Glutamatergic neuron (in vitro differentiated cells): ENCODE data around the gene KBTBD13. TPM values are rescaled to one million over a fixed set of nuclear protein-coding genes. Genes with fewer than 3 reads are reported as not detected.

Experiments used
- DNase-seq: peaks from one replicate; pipeline ENCODE4 v3.0.0; 2022
- H3K27ac Mint-ChIP-seq: one replicate; pipeline ENCODE4 v1.8.0; 2020; ENCODE audit warnings: mild to moderate bottlenecking, mixed read lengths, inconsistent platforms; ENCODE audit not compliant: unreplicated experiment
- H3K27me3 Mint-ChIP-seq: one replicate; pipeline ENCODE4 v1.8.0; 2020; ENCODE audit warnings: mild to moderate bottlenecking, moderate library complexity, mixed read lengths, inconsistent platforms; ENCODE audit not compliant: unreplicated experiment
- H3K36me3 Mint-ChIP-seq: one replicate; pipeline ENCODE4 v1.8.0; 2020; ENCODE audit warnings: mild to moderate bottlenecking, mixed read lengths, inconsistent platforms; ENCODE audit not compliant: unreplicated experiment
- H3K4me1 Mint-ChIP-seq: one replicate; pipeline ENCODE4 v1.8.0; 2020; ENCODE audit warnings: mild to moderate bottlenecking, low read depth, mixed read lengths, inconsistent platforms; ENCODE audit not compliant: unreplicated experiment
- H3K4me3 Mint-ChIP-seq: one replicate; pipeline ENCODE4 v1.8.0; 2020; ENCODE audit warnings: mild to moderate bottlenecking, mixed read lengths, inconsistent platforms; ENCODE audit not compliant: unreplicated experiment
- H3K9me3 Mint-ChIP-seq: one replicate; pipeline ENCODE4 v1.8.0; 2020; ENCODE audit warnings: mild to moderate bottlenecking, moderate library complexity, mixed read lengths, inconsistent platforms; ENCODE audit not compliant: unreplicated experiment
- CTCF ChIP-seq: fragments of 200-600 bp; sonication (generic); IDR thresholded peaks from one replicate; pipeline ENCODE4 v1.5.0; 2021; ENCODE audit not compliant: partially characterized antibody, unreplicated experiment
- total RNA-seq: library from RNA; stranded (reverse); fragmentation: NEBNext Ultra II Directional; extraction: Animal tissue kit (Norgen Biotek cat#: 25700); gene quantifications from one replicate; pipeline ENCODE4 v1.2.1, GENCODE V29; 2021; ENCODE audit not compliant: unreplicated experiment

KBTBD13 gene
- total RNA-seq, 1 donor from 2014 or later: not detected

DNA sequence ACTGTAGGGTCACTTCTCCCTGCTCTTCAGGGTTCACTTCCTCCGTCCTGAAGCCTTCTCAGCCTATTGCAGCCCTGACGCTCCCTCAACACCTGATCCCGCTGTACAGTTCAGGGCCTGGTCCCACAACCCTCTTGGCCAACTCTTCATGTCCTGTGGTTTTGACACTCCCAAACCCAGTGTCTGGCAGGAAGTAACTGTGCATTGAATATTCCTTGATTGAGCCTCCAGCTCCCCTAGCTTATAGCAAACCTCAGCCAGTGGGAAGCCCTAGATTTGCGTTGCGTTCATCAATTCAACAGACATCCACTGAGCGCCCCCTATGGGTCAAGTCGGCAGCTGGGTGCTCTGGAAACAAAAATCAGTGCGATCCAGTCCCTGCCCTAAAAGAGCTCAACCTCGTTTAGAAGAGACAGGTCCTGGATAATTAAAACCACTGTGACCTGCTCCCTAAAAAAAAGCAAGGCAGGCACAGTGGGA lies 24.9 kb downstream of the KBTBD13 start:
- Mint-ChIP-seq H3K27me3 (peaks cover 4% of the 10 kb centered on the region), H3K27ac (peak overlapping the region; percentile 33), H3K4me1 (peaks cover 6% of the 10 kb centered on the region), H3K9me3 (peaks cover 1% of the 10 kb centered on the region), H3K4me3 (peak overlapping the region; percentile 88), H3K36me3 (peaks cover 7% of the 10 kb centered on the region)
- peak; percentile 90 for DNase-seq
- peak; percentile 91 for TF ChIP-seq CTCF

- peak; percentile 57 for TF ChIP-seq CTCF
- Mint-ChIP-seq H3K27me3 (peaks cover 4% of the 10 kb centered on the region), H3K27ac (peak overlapping the region; percentile 33), H3K4me3 (peak overlapping the region; percentile 88), H3K9me3 (peaks cover 1% of the 10 kb centered on the region), H3K4me1 (peaks cover 3% of the 10 kb centered on the region), H3K36me3 (peaks cover 7% of the 10 kb centered on the region)
- peak; percentile 62 for DNase-seq
Measured at GRCh38 chr15:65101891-65102708, 25.6 kb downstream of the KBTBD13 start.

DNA sequence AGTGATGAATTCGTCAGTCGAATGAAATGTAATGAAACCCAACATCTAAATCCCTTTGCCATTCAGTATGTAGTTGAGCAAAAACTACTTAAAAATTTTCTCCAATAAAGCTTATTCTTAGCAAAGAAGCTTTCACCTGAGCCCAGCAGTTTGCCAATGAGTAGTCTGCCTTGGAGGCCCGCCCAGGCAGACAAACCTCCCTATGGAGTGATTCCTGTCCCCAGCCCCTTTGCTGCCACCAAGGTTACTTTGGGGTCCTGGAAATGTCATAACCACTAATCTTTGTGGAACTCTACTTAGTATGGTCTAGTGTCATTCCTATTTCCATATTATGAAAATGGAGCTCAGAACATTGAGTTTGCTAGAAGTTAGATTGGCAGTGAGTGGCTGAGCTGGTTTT lies 26.4 kb downstream of the KBTBD13 start:
- Mint-ChIP-seq H3K4me3 (no peak overlapping the region), H3K36me3 (peaks cover 7% of the 10 kb centered on the region), H3K27ac (no peak overlapping the region), H3K4me1 (peaks cover 3% of the 10 kb centered on the region), H3K27me3 (peaks cover 4% of the 10 kb centered on the region), H3K9me3 (no peaks in the 10 kb centered on the region)
- DNase-seq: no peak
- no peak for TF ChIP-seq CTCF

DNA sequence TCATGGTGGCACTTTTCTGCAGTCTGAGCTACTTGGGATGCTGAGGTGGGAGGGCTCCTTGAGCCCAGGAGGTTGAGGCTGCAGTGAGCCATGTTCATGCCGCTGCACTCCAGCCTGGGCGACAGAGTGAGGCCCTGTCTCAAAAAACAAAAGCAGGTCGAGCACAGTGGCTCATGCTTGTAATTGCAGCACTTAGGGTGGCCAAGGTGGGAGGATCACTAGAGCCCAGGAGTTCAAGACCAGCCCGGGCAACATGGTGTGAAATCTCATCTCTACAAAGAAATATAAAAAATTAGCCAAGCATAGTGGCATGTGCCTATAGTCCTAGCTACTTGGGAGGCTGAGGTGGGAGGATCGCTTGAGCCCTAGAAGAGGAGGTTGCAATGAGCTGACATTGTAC lies 28.5 kb downstream of the KBTBD13 start:
- Mint-ChIP-seq H3K27ac (no peak overlapping the region), H3K9me3 (no peaks in the 10 kb centered on the region), H3K27me3 (peaks cover 4% of the 10 kb centered on the region), H3K4me3 (no peak overlapping the region), H3K4me1 (peaks cover 3% of the 10 kb centered on the region), H3K36me3 (no peaks in the 10 kb centered on the region)
- no peak for DNase-seq
- TF ChIP-seq CTCF: no peak

DNA sequence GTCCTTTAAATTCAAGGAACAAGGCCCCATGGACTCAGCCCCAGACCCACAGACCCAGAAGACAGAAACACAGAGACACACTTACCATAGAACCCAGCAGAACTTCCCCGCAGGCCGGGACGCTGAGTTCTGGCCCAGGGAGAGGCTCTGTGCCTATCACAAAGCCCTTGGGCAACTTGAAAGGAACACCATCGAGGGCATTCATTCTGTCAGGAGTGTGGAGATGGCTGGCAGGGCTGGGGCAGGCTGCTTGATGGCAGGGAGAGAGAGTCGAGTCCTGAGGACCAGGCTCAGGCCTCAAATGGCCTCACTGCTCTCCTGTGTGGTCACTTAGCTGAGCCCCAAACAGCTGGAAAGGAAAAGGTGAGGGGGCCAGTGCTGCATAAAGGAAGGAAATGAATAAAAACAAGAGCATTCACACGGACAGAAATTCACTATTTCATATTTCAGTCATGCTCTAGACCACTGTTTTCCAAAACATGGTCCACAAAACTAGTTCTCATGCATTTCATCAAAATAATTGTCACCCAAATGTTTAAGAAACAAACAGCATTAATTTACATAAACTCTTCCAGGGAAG lies 29.6 kb downstream of the KBTBD13 start:
- no peak overlapping the region for H3K27ac Mint-ChIP-seq

More for the DNA sequence above, 29.6 kb downstream of the KBTBD13 start:
- Mint-ChIP-seq H3K36me3 (no peaks in the 10 kb centered on the region), H3K4me3 (no peak overlapping the region), H3K4me1 (peaks cover 3% of the 10 kb centered on the region), H3K27me3 (peaks cover 4% of the 10 kb centered on the region), H3K9me3 (no peaks in the 10 kb centered on the region)
- no peak for DNase-seq
- TF ChIP-seq CTCF: no peak
